RWPE2 (cell line): ENCODE data around the gene FOXO3.

Experiments
- ATAC-seq: fragments of 200-7000 bp; cut with Tn5 transposase; 3 replicates; pipeline ENCODE4 v1.9.1; 2021; ENCODE audit warnings: low read depth
- DNase-seq: peaks from one replicate; pipeline ENCODE4 v3.0.0-alpha.2; 2020; ENCODE audit warnings: low spot score
- H3K27ac ChIP-seq: fragments of 450-650 bp; 2 replicates; pipeline ENCODE4 v1.5.1; 2017; ENCODE audit warnings: mild to moderate bottlenecking; ENCODE audit not compliant: poor library complexity, severe bottlenecking
- H3K27me3 ChIP-seq: fragments of 250-450 bp; sonication (Bioruptor Pico); 2 replicates; pipeline ENCODE4 v1.5.1; 2021; ENCODE audit warnings: mild to moderate bottlenecking, moderate library complexity; ENCODE audit not compliant: insufficient read depth, poor library complexity, severe bottlenecking
- H3K36me3 ChIP-seq: fragments of 250-450 bp; sonication (Bioruptor Pico); 2 replicates; pipeline ENCODE4 v1.5.1; 2020; ENCODE audit warnings: low read depth, mild to moderate bottlenecking, moderate library complexity
- H3K4me1 ChIP-seq: fragments of 250-450 bp; sonication (Bioruptor Pico); 2 replicates; pipeline ENCODE4 v1.5.1; 2021; ENCODE audit warnings: mild to moderate bottlenecking, moderate library complexity; ENCODE audit not compliant: insufficient read depth, poor library complexity, severe bottlenecking
- H3K4me3 ChIP-seq: fragments of 250-450 bp; sonication (Bioruptor Pico); 2 replicates; pipeline ENCODE4 v1.5.1; 2021; ENCODE audit warnings: mild to moderate bottlenecking, moderate library complexity; ENCODE audit not compliant: severe bottlenecking
- H3K9me3 ChIP-seq: fragments of 250-450 bp; sonication (Bioruptor Pico); 2 replicates; pipeline ENCODE4 v1.5.1; 2021; ENCODE audit warnings: mild to moderate bottlenecking, moderate library complexity; ENCODE audit not compliant: severe bottlenecking
- TF ChIP-seq, protein P1 (sequence below): fragments of 450-650 bp; IDR thresholded peaks from one replicate; pipeline ENCODE4 v1.5.1; 2017; ENCODE audit warnings: mild to moderate bottlenecking, moderate library complexity; ENCODE audit not compliant: poor library complexity, severe bottlenecking

FOXO3 gene

DNA sequence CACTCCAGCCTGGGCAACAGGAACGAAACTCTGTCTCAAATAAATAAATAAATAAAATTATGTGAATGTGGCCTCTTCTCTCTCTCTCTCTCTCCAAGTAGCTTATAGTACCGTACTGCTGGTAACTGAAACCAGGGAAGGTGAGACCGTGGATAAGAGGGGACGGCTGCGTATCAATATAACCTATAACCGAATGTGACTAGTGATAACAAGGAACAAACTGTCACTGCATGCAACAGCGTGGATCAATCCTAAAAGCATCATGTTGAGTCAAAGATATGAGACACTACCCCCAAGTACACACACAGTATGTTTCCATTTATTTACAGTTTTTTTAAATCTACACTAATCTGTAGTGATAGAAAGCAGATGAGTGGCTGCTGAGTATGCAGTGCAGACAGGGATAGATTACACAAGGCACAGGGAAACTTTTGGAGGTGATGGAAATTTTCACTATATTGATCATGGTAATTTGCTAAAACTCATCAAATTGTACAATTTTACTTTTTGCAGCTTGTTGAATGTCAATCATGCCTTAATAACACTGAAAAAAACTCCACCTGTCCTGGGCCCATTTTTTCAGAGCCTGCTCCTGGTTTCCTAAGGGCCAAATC lies 166.1 kb downstream of the FOXO3 start:
- Histone ChIP-seq H3K27me3 (no peaks in the 10 kb centered on the region), H3K27ac (no peak overlapping the region), H3K4me1 (peaks cover 4% of the 10 kb centered on the region), H3K36me3 (no peaks in the 10 kb centered on the region), H3K4me3 (no peak overlapping the region), H3K9me3 (no peaks in the 10 kb centered on the region)
- ATAC-seq, result no peak
- DNase-seq, result no peak
- TF ChIP-seq, protein P1, sequence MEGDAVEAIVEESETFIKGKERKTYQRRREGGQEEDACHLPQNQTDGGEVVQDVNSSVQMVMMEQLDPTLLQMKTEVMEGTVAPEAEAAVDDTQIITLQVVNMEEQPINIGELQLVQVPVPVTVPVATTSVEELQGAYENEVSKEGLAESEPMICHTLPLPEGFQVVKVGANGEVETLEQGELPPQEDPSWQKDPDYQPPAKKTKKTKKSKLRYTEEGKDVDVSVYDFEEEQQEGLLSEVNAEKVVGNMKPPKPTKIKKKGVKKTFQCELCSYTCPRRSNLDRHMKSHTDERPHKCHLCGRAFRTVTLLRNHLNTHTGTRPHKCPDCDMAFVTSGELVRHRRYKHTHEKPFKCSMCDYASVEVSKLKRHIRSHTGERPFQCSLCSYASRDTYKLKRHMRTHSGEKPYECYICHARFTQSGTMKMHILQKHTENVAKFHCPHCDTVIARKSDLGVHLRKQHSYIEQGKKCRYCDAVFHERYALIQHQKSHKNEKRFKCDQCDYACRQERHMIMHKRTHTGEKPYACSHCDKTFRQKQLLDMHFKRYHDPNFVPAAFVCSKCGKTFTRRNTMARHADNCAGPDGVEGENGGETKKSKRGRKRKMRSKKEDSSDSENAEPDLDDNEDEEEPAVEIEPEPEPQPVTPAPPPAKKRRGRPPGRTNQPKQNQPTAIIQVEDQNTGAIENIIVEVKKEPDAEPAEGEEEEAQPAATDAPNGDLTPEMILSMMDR, result no peak

DNA sequence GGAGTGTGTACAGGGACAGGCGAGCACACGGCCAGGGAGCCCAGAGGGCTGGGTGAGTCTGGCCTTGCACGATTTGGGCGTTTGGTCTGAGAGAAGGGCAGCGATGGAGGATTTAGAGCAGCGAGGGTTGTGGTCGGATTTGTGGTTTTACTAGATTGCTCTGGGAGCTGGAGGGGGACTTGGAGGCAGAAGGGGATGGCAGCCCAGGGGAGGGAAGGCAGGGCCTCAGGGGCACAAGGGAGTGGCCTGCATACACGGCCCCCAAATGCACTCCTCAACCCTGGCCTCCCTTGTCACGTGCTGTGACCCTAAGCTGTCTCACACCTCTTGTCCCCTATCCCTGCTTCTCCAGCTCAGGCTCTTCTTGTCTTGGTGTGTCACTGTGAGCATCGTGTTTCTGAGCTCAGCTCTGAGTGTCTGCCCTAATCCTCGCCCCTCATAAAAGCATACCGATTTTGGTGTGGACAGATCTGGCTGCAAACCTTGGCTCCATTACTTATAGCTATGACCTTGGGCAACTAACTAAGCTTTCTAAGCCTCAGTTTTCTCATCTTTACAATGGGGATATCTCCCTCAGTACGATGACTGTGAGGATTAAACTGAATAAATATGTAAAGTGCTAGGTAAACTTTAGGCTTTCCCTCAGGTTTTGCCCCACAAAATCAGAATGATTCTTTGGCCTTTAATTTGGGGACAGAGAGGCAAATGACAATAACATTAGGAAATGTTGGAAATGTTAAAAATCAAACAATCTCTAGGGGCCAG lies 167.4 kb downstream of the FOXO3 start:
- Histone ChIP-seq H3K9me3 (no peaks in the 10 kb centered on the region), H3K27ac (no peak overlapping the region), H3K27me3 (no peaks in the 10 kb centered on the region), H3K4me1 (peaks cover 14% of the 10 kb centered on the region), H3K36me3 (no peaks in the 10 kb centered on the region), H3K4me3 (no peak overlapping the region)
- no peak for ATAC-seq
- no peak for DNase-seq
- TF ChIP-seq, protein P1, result no peak

DNA sequence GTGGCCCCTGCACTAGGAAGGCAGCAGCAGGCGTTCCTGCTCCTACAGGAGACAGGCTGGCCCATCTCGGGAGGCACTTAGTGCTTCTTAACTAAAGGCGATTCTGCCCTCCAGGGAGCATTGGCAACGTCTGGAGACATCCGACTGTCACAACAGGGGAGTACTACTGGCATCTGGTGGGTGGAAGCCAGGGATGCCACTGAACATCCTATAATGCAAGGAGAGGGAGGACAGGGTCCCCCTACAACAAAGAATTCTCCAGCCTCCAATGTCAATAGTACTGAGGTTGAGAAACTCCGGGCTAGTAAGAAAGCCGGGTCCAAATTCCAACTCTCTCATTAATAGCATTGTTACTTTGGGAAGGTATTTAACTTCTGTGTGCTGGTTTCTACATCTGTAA lies 168.1 kb downstream of the FOXO3 start:
- Histone ChIP-seq H3K4me1 (peaks cover 17% of the 10 kb centered on the region), H3K9me3 (no peaks in the 10 kb centered on the region), H3K27ac (no peak overlapping the region), H3K36me3 (no peaks in the 10 kb centered on the region), H3K27me3 (no peaks in the 10 kb centered on the region), H3K4me3 (no peak overlapping the region)
- TF ChIP-seq, protein P1, result no peak
- DNase-seq, result no peak
- no peak for ATAC-seq

DNA sequence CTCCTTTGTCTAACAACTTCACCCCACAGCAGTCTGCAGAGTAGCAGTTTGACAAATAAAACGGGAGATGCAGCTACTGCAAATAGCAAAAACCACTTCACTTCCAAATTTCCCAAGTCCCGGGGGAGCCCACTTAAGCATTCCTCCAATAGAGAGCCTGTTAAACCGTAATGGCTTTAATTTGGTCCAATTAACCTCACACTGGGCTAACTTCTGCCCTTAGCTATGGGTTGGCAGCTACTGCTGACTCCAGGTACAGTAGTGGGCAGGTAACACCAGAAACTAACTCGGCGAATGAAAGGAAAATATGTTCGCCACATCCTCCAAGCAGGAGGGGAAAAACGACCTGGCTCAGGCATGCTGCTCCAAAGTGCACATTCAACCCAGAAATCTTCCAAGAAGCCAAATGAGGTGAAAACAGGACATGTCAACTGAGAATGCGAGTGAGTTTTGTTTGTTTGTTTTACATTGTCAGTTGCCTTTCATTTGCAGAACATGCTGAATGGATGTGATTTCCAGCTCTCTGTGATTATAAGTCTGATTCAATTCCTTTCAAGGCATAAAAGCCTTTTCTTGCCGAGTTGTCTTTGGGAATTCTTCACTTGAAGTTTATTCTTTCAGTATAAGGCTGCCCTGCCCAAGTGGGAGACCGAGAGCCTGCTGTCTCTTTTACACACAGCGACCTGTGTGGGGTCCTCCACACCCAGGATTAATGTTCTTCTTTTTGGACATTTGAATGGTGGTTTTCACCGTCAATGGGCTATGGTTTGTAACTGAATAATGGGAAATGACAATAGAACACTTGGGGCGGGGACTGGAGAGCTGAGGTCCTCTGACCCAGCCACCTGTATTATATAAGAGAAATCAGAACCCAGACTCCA lies 170.2 kb downstream of the FOXO3 start:
- no peaks in the 10 kb centered on the region for H3K9me3 ChIP-seq
- no peaks in the 10 kb centered on the region for H3K27me3 ChIP-seq
- TF ChIP-seq, protein P1, result no peak
- no peak for ATAC-seq
- no peaks in the 10 kb centered on the region for H3K36me3 ChIP-seq
- H3K4me3 ChIP-seq, result no peak overlapping the region
- peaks cover 25% of the 10 kb centered on the region for H3K4me1 ChIP-seq
- DNase-seq, result no peak
- peak overlapping the region; percentile 58 for H3K27ac ChIP-seq
